Measurements from ENCODE around the gene HNRNPA3.

HNRNPA3 gene

GRCh38 chr2:177237932-177238331, 25.3 kb downstream of the HNRNPA3 start:
- no peak overlapping the region for H3K4me3 ChIP-seq (ENCODE audit: low read depth, low read length)
- no peak for TF ChIP-seq CTCF (IDR thresholded peaks at IDR 0.05; ENCODE audit: low read depth, low read length, missing control alignments)
- no peak for DNase-seq (ENCODE audit: low read depth)

- no peak for TF ChIP-seq CTCF (IDR thresholded peaks at IDR 0.05; ENCODE audit: low read depth, low read length, missing control alignments)
- DNase-seq (ENCODE audit: low read depth): no peak
- H3K4me3 ChIP-seq (ENCODE audit: low read depth, low read length): no peak overlapping the region
These were observed 26.5 kb downstream of the HNRNPA3 start for GRCh38 chr2:177239053-177239452.

GRCh38 chr2:177239932-177240630, 27.5 kb downstream of the HNRNPA3 start:
- H3K4me3 ChIP-seq (ENCODE audit: low read depth, low read length): no peak overlapping the region
- DNase-seq (ENCODE audit: low read depth): no peak
- no peak for TF ChIP-seq CTCF (IDR thresholded peaks at IDR 0.05; ENCODE audit: low read depth, low read length, missing control alignments)

GRCh38 chr2:177241711-177242120, 29.1 kb downstream of the HNRNPA3 start:
- H3K4me3 ChIP-seq (ENCODE audit: low read depth, low read length): no peak overlapping the region
- TF ChIP-seq CTCF (IDR thresholded peaks at IDR 0.05; ENCODE audit: low read depth, low read length, missing control alignments): no peak
- no peak for DNase-seq (ENCODE audit: low read depth)

- no peak for DNase-seq (ENCODE audit: low read depth)
- no peak for TF ChIP-seq CTCF (IDR thresholded peaks at IDR 0.05; ENCODE audit: low read depth, low read length, missing control alignments)
- H3K4me3 ChIP-seq (ENCODE audit: low read depth, low read length): no peak overlapping the region
These were observed 29.8 kb downstream of the HNRNPA3 start for GRCh38 chr2:177242121-177242987.

GRCh38 chr2:177243073-177243472, 30.5 kb downstream of the HNRNPA3 start:
- no peak overlapping the region for H3K4me3 ChIP-seq (ENCODE audit: low read depth, low read length)
- no peak for DNase-seq (ENCODE audit: low read depth)

More at GRCh38 chr2:177243073-177243472, 30.5 kb downstream of the HNRNPA3 start:
- no peak for TF ChIP-seq CTCF (IDR thresholded peaks at IDR 0.05; ENCODE audit: low read depth, low read length, missing control alignments)

Measured in GM12864 (cell line).